CD4-positive, alpha-beta T cell (primary cell): Measurements from ENCODE around the gene HAPSTR1. TPM values are rescaled to one million over a fixed set of nuclear protein-coding genes. Genes with fewer than 3 reads are reported as not detected.

Experiments
- ATAC-seq: fragments of 200-7000 bp; cut with Tn5 transposase; one replicate; pipeline ENCODE4 v1.10.0; 2022; ENCODE audit warnings: mild to moderate bottlenecking; ENCODE audit not compliant: poor library complexity
- CTCF ChIA-PET: fragments of 350-600 bp; sonication (Branson Sonifier 250); formaldehyde crosslinking; loops from one replicate; lab custom pipeline; 2021; ENCODE audit warnings: antibody characterized with exemption, inconsistent platforms; lab: Charles Lee
- POLR2A ChIA-PET: fragments of 350-600 bp; sonication (Branson Sonifier 250); formaldehyde crosslinking; loops from one replicate; lab custom pipeline; 2021; ENCODE audit warnings: antibody characterized with exemption, inconsistent platforms; lab: Charles Lee
- DNase-seq, 14 experiments: peaks; one replicate each; pipeline ENCODE4 v3.0.0-alpha.2; 2013 to 2020; ENCODE audit warnings: mixed read lengths in 2 of 14
- H3K27ac ChIP-seq, 2 donors: one replicate each; pipeline versions ENCODE4 v1.5.1 to v1.7.0; 2013; ENCODE audit warnings: low read length in 2 of 2, low read depth in 1 of 2, mild to moderate bottlenecking in 1 of 2
- H3K27me3 ChIP-seq, 2 experiments: 1 replicate in 1 of 2; 2 replicates in 1 of 2; pipeline versions ENCODE4 v1.6.1 to v1.7.0; 2013; ENCODE audit warnings: low read length in 2 of 2, control low read depth in 1 of 2, mild to moderate bottlenecking in 1 of 2, moderate library complexity in 1 of 2; ENCODE audit not compliant: insufficient read depth in 2 of 2, control insufficient read depth in 1 of 2
- H3K36me3 ChIP-seq: one replicate; pipeline ENCODE4 v1.6.1; 2013; ENCODE audit warnings: low read length, control low read depth; ENCODE audit not compliant: insufficient read depth
- H3K4me1 ChIP-seq: one replicate; pipeline ENCODE4 v1.6.1; 2013; ENCODE audit warnings: low read length, control low read depth; ENCODE audit not compliant: insufficient read depth
- H3K4me3 ChIP-seq: one replicate; pipeline ENCODE4 v1.5.1; 2013; ENCODE audit warnings: mild to moderate bottlenecking, low read length, moderate library complexity
- H3K9me3 ChIP-seq, 2 experiments: 1 replicate in 1 of 2; 2 replicates in 1 of 2; pipeline versions ENCODE4 v1.6.1 to v1.7.0; 2013; ENCODE audit warnings: low read length in 2 of 2, mild to moderate bottlenecking in 2 of 2, control low read depth in 1 of 2, moderate library complexity in 1 of 2; ENCODE audit not compliant: control insufficient read depth in 1 of 2, insufficient read depth in 1 of 2
- H3K27ac Mint-ChIP-seq: one replicate; pipeline ENCODE4 v1.8.0; 2020; ENCODE audit warnings: mixed read lengths
- H3K27me3 Mint-ChIP-seq: one replicate; pipeline ENCODE4 v1.8.0; 2021; ENCODE audit warnings: mixed read lengths
- H3K36me3 Mint-ChIP-seq: one replicate; pipeline ENCODE4 v1.8.0; 2021; ENCODE audit warnings: low read depth, mixed read lengths
- H3K4me1 Mint-ChIP-seq: one replicate; pipeline ENCODE4 v1.8.0; 2021; ENCODE audit warnings: low read depth, mixed read lengths
- H3K4me3 Mint-ChIP-seq: one replicate; pipeline ENCODE4 v1.8.0; 2020; ENCODE audit warnings: mild to moderate bottlenecking, mixed read lengths
- H3K9me3 Mint-ChIP-seq: one replicate; pipeline ENCODE4 v1.8.0; 2020; ENCODE audit warnings: mixed read lengths
- intact Hi-C, 2 experiments: fragments of 100-400 bp; cut with DNase I in 1 of 2; cut with micrococcal nuclease in 1 of 2; formaldehyde crosslinking; loops; one replicate each; pipeline versions ENCODE4 v1.15.1 to v1.9.0; 2023 to 2025; cut with DNase I, micrococcal nuclease
- total RNA-seq, 174 experiments: library from RNA in 2 of 174; stranded (reverse) in 2 of 174; gene quantifications; one replicate each; pipeline ENCODE4 v1.2.3 and lab custom pipeline; 2021 to 2026
- TF ChIP-seq, protein P1 (sequence below): fragments of 200-600 bp; IDR thresholded peaks from one replicate; pipeline ENCODE4 v1.8.0; 2022; ENCODE audit warnings: antibody characterized with exemption, mild to moderate bottlenecking

Gene HAPSTR1
- total RNA-seq, 2 experiments from 2014 or later, result 152 to 153 TPM

- H3K27ac ChIP-seq, result no peak overlapping the region
- Mint-ChIP-seq H3K4me1 (peaks cover 88% of the 10 kb centered on the region), H3K9me3 (no peaks in the 10 kb centered on the region), H3K36me3 (peaks cover 91% of the 10 kb centered on the region), H3K27ac (peak overlapping the region; percentile 73), H3K27me3 (no peaks in the 10 kb centered on the region), H3K4me3 (peak overlapping the region; percentile 60)
- H3K4me3 ChIP-seq, result no peak overlapping the region
- no peaks in the 10 kb centered on the region for H3K9me3 ChIP-seq
- intact Hi-C loops, result loop anchor here in 1 of 2 experiments (2.0 kb wide), 1 partner anchor 16 kb away; no protein-coding TSS in a partner anchor
- ChIA-PET POLR2A (interaction anchor here (3.5 kb wide), 1 partner anchor 21 kb away, joined by 18 read pairs; the partner anchor contains the start of gene HAPSTR1), CTCF (no interaction called here)
- H3K4me1 ChIP-seq, result peaks cover 34% of the 10 kb centered on the region
- DNase-seq (no peak), ATAC-seq (no peak)
- TF ChIP-seq, protein P1, sequence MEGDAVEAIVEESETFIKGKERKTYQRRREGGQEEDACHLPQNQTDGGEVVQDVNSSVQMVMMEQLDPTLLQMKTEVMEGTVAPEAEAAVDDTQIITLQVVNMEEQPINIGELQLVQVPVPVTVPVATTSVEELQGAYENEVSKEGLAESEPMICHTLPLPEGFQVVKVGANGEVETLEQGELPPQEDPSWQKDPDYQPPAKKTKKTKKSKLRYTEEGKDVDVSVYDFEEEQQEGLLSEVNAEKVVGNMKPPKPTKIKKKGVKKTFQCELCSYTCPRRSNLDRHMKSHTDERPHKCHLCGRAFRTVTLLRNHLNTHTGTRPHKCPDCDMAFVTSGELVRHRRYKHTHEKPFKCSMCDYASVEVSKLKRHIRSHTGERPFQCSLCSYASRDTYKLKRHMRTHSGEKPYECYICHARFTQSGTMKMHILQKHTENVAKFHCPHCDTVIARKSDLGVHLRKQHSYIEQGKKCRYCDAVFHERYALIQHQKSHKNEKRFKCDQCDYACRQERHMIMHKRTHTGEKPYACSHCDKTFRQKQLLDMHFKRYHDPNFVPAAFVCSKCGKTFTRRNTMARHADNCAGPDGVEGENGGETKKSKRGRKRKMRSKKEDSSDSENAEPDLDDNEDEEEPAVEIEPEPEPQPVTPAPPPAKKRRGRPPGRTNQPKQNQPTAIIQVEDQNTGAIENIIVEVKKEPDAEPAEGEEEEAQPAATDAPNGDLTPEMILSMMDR, result no peak
- peaks cover 50% of the 10 kb centered on the region for H3K36me3 ChIP-seq
- no peaks in the 10 kb centered on the region for H3K27me3 ChIP-seq
Observed at GRCh38 chr16:9112844-9113186, 21.4 kb downstream of the HAPSTR1 start.

- Histone ChIP-seq H3K4me3 (no peak overlapping the region), H3K9me3 (no peaks in the 10 kb centered on the region), H3K27ac (no peak overlapping the region), H3K4me1 (peaks cover 27% of the 10 kb centered on the region), H3K36me3 (peaks cover 50% of the 10 kb centered on the region), H3K27me3 (no peaks in the 10 kb centered on the region)
- no peak for DNase-seq
- POLR2A ChIA-PET, result interaction anchor here (0.7 to 1.1 kb wide), 2 partner anchors 20 to 23 kb away, joined by 3 to 4 read pairs; partner anchors contain the start of gene HAPSTR1
- H3K4me3 Mint-ChIP-seq, result peak overlapping the region; percentile 60
- CTCF ChIA-PET, result interaction anchor here (1.2 kb wide), 1 partner anchor 9 kb away, joined by 4 read pairs; no protein-coding TSS in a partner anchor
- H3K4me1 Mint-ChIP-seq, result peaks cover 84% of the 10 kb centered on the region
- no peaks in the 10 kb centered on the region for H3K27me3 Mint-ChIP-seq
- intact Hi-C loops, result loop anchor here in 1 of 2 experiments (2.0 kb wide), 1 partner anchor 17 kb away; no protein-coding TSS in a partner anchor
- H3K9me3 Mint-ChIP-seq, result no peaks in the 10 kb centered on the region
- peak overlapping the region; percentile 73 for H3K27ac Mint-ChIP-seq
- peaks cover 92% of the 10 kb centered on the region for H3K36me3 Mint-ChIP-seq
- TF ChIP-seq, protein P1, result no peak
- no peak for ATAC-seq
Observed at GRCh38 chr16:9113707-9114106, 22.3 kb downstream of the HAPSTR1 start.

DNA sequence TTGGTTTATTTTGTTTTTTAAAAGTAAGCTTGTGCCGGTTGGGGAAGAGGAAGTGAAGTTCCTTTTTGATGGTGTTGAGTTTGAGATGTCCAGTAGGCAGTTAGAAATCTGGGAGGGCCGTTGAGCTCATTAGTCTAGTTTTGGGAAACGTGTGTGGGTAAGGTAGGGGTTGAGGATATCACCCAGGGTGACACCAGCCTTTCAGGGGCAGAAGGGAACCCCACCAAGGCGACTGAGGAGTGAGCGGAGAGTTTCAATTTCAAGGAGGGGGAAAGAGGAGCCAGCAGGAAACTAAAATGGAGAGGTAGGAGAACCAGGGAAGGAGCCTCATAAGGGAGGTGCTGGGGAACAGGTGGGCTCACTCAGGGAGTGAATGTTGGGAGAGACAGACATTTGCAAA lies 22.7 kb downstream of the HAPSTR1 start:
- DNase-seq, result no peak
- Histone ChIP-seq H3K27ac (no peak overlapping the region), H3K36me3 (peaks cover 50% of the 10 kb centered on the region), H3K4me1 (peaks cover 23% of the 10 kb centered on the region), H3K4me3 (no peak overlapping the region), H3K9me3 (no peaks in the 10 kb centered on the region), H3K27me3 (no peaks in the 10 kb centered on the region)
- Mint-ChIP-seq H3K4me1 (peaks cover 84% of the 10 kb centered on the region), H3K4me3 (peak overlapping the region; percentile 5), H3K9me3 (no peaks in the 10 kb centered on the region), H3K27me3 (no peaks in the 10 kb centered on the region), H3K36me3 (peaks cover 92% of the 10 kb centered on the region), H3K27ac (peak overlapping the region; percentile 73)
- POLR2A ChIA-PET, result interaction anchor here (0.6 to 1.1 kb wide), 4 partner anchors 11 to 23 kb away, joined by 3 to 4 read pairs (median 3); partner anchors contain the start of gene HAPSTR1
- TF ChIP-seq, protein P1, result no peak
- no peak for ATAC-seq
- CTCF ChIA-PET, result interaction anchor here (0.8 to 1.2 kb wide), 2 partner anchors 9 to 11 kb away, joined by 3 to 4 read pairs; no protein-coding TSS in a partner anchor
- intact Hi-C loops, result no loop called here
